H9 (cell line): Measurements from ENCODE around the gene FHIT. TPM values are rescaled to one million over a fixed set of nuclear protein-coding genes. Genes with fewer than 3 reads are reported as not detected.

Experiments used
- DNase-seq: peaks from one replicate; pipeline ENCODE4 v3.0.0-alpha.2; 2017
- H2AFZ ChIP-seq: one replicate; pipeline ENCODE4 v1.6.1; 2013; ENCODE audit warnings: mild to moderate bottlenecking, low read length, control low read depth, moderate library complexity
- H2AK5ac ChIP-seq: 2 replicates; pipeline ENCODE4 v1.6.1; 2013; ENCODE audit warnings: low read length, control low read depth, mixed read lengths; ENCODE audit not compliant: insufficient read length
- H2BK120ac ChIP-seq: one replicate; pipeline ENCODE4 v1.6.1; 2013; ENCODE audit warnings: low read depth, mild to moderate bottlenecking, low read length, control low read depth, inconsistent platforms; ENCODE audit not compliant: poor library complexity, severe bottlenecking
- H2BK12ac ChIP-seq: 2 replicates; pipeline ENCODE4 v1.6.1; 2013; ENCODE audit warnings: low read length, control low read depth, mixed read lengths, low read depth; ENCODE audit not compliant: insufficient read length
- H2BK15ac ChIP-seq: 2 replicates; pipeline ENCODE4 v1.6.1; 2013; ENCODE audit warnings: low read depth, low read length, control low read depth
- H2BK20ac ChIP-seq: one replicate; pipeline ENCODE4 v1.6.1; 2013; ENCODE audit warnings: low read depth, mild to moderate bottlenecking, low read length, control low read depth, inconsistent platforms; ENCODE audit not compliant: poor library complexity, severe bottlenecking
- H2BK5ac ChIP-seq: 2 replicates; pipeline ENCODE4 v1.6.1; 2013; ENCODE audit warnings: low read length, control low read depth, mixed read lengths; ENCODE audit not compliant: insufficient read length
- H3K14ac ChIP-seq: 2 replicates; pipeline ENCODE4 v1.6.1; 2013; ENCODE audit warnings: low read length, control low read depth; ENCODE audit not compliant: insufficient read depth
- H3K18ac ChIP-seq: 2 replicates; pipeline ENCODE4 v1.6.1; 2013; ENCODE audit warnings: low read depth, mild to moderate bottlenecking, mixed read lengths, low read length, control low read depth; ENCODE audit not compliant: insufficient read length
- H3K23ac ChIP-seq: 2 replicates; pipeline ENCODE4 v1.6.1; 2013; ENCODE audit warnings: low read length, control low read depth, mixed read lengths, low read depth; ENCODE audit not compliant: insufficient read length
- H3K23me2 ChIP-seq: 2 replicates; pipeline ENCODE4 v1.6.1; 2013; ENCODE audit warnings: low read depth, mild to moderate bottlenecking, mixed read lengths, low read length, control low read depth; ENCODE audit not compliant: insufficient read length, poor library complexity, severe bottlenecking
- H3K27ac ChIP-seq: 2 replicates; pipeline ENCODE4 v1.5.1; 2013; ENCODE audit warnings: low read length, control low read depth, mixed read lengths, low read depth; ENCODE audit not compliant: insufficient read length
- H3K27me3 ChIP-seq: 2 replicates; pipeline ENCODE4 v1.6.1; 2013; ENCODE audit warnings: low read length, control low read depth, inconsistent platforms; ENCODE audit not compliant: insufficient read depth
- H3K4ac ChIP-seq: 2 replicates; pipeline ENCODE4 v1.6.1; 2013; ENCODE audit warnings: low read depth, mild to moderate bottlenecking, control low read depth, inconsistent platforms, low read length, moderate library complexity
- H3K4me1 ChIP-seq: 2 replicates; pipeline ENCODE4 v1.6.1; 2013; ENCODE audit warnings: low read length, control low read depth, inconsistent platforms; ENCODE audit not compliant: insufficient read depth
- H3K4me2 ChIP-seq: 2 replicates; pipeline ENCODE4 v1.6.1; 2013; ENCODE audit warnings: low read length, control low read depth, mixed read lengths; ENCODE audit not compliant: insufficient read length, insufficient read depth
- H3K56ac ChIP-seq: 2 replicates; pipeline ENCODE4 v1.6.1; 2013; ENCODE audit warnings: low read depth, mild to moderate bottlenecking, mixed read lengths, low read length, control low read depth; ENCODE audit not compliant: insufficient read length
- H3K79me1 ChIP-seq: 2 replicates; pipeline ENCODE4 v1.6.1; 2013; ENCODE audit warnings: low read depth, mild to moderate bottlenecking, moderate library complexity, low read length, control low read depth, inconsistent platforms; ENCODE audit not compliant: insufficient read depth, poor library complexity, severe bottlenecking
- H3K79me2 ChIP-seq: 2 replicates; pipeline ENCODE4 v1.6.1; 2013; ENCODE audit warnings: low read length, control low read depth, inconsistent platforms; ENCODE audit not compliant: insufficient read depth
- H3K9ac ChIP-seq: 2 replicates; pipeline ENCODE4 v1.6.1; 2013; ENCODE audit warnings: low read length, control low read depth, mixed read lengths; ENCODE audit not compliant: insufficient read length; ENCODE audit errors: extremely low read depth
- H3K9me3 ChIP-seq: one replicate; pipeline ENCODE4 v1.6.1; 2013; ENCODE audit warnings: low read depth, low read length, inconsistent platforms; ENCODE audit not compliant: control insufficient read depth
- H3T11ph ChIP-seq: one replicate; pipeline ENCODE4 v1.6.1; 2013; ENCODE audit warnings: mild to moderate bottlenecking, low read length, control low read depth, inconsistent platforms
- H4K20me1 ChIP-seq: one replicate; pipeline ENCODE4 v1.6.1; 2013; ENCODE audit not compliant: control insufficient read depth, insufficient read length, insufficient read depth
- H4K5ac ChIP-seq: 2 replicates; pipeline ENCODE4 v1.6.1; 2013; ENCODE audit warnings: low read depth, mild to moderate bottlenecking, mixed read lengths, low read length, control low read depth; ENCODE audit not compliant: insufficient read length
- H4K8ac ChIP-seq: replicated peaks from 2 replicates; pipeline ENCODE4 v1.6.1; 2013; ENCODE audit warnings: low read length, control low read depth, mixed read lengths, low read depth; ENCODE audit not compliant: insufficient read length
- H4K91ac ChIP-seq: 2 replicates; pipeline ENCODE4 v1.6.1; 2013; ENCODE audit warnings: low read depth, mild to moderate bottlenecking, moderate library complexity, mixed read lengths, low read length, control low read depth; ENCODE audit not compliant: insufficient read length
- H3K27ac Mint-ChIP-seq, 3 experiments: 2 replicates in 2 of 3; 3 replicates in 1 of 3; pipeline ENCODE4 v1.8.0; 2020 to 2021; ENCODE audit warnings: mixed read lengths in 3 of 3, mild to moderate bottlenecking in 1 of 3, moderate library complexity in 1 of 3
- H3K27me3 Mint-ChIP-seq: 2 replicates; pipeline ENCODE4 v1.8.0; 2021; ENCODE audit warnings: low read depth, mild to moderate bottlenecking, moderate library complexity, mixed read lengths
- H3K36me3 Mint-ChIP-seq, 3 experiments: 2 replicates in 2 of 3; 3 replicates in 1 of 3; pipeline ENCODE4 v1.8.0; 2020 to 2021; ENCODE audit warnings: low read depth in 3 of 3, mixed read lengths in 3 of 3; ENCODE audit not compliant: insufficient read depth in 1 of 3
- H3K4me1 Mint-ChIP-seq, 2 experiments: 2 replicates each; pipeline ENCODE4 v1.8.0; 2020; ENCODE audit warnings: mixed read lengths in 2 of 2
- H3K4me3 Mint-ChIP-seq, 2 experiments: 2 replicates in 1 of 2; 3 replicates in 1 of 2; pipeline ENCODE4 v1.8.0; 2020 to 2021; ENCODE audit warnings: mild to moderate bottlenecking in 2 of 2, mixed read lengths in 2 of 2, moderate library complexity in 1 of 2
- H3K9me3 Mint-ChIP-seq, 2 experiments: 2 replicates in 1 of 2; 3 replicates in 1 of 2; pipeline ENCODE4 v1.8.0; 2020; ENCODE audit warnings: mild to moderate bottlenecking in 2 of 2, mixed read lengths in 2 of 2, moderate library complexity in 1 of 2
- total RNA-seq: library from RNA; stranded (reverse); gene quantifications from 2 replicates; pipeline ENCODE4 v1.2.1, GENCODE V29; 2021
- TF ChIP-seq, protein P1 (sequence below): fragments of 200-600 bp; sonication (generic); conservative IDR thresholded peaks from 3 replicates; pipeline ENCODE4 v1.8.0; 2021; ENCODE audit warnings: antibody characterized with exemption, mild to moderate bottlenecking

FHIT gene
- total RNA-seq, 1 experiment from 2014 or later: 3.0 TPM

DNA sequence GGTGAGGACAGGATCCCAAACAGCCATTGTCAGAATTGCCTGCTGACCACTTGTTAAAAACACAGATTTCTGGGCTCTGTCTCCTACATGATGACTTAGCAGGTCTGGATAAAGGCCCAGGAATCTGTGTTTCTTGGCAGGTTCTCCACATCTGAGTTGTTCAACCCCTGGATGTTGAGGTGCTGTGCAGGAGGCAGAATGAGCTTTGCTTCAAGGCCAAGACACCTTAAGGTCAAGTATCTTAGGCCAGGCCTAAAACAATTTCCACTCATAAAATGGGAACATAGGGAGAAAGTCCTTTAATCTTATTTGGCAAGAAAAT, 1522.7 kb downstream of the FHIT start:
- Histone ChIP-seq H3K4ac (no peak overlapping the region), H3K79me2 (no peaks in the 10 kb centered on the region), H3K23ac (no peak overlapping the region), H2BK12ac (no peak overlapping the region), H3T11ph (no peak overlapping the region), H2BK20ac (no peak overlapping the region), H3K4me2 (no peak overlapping the region), H4K5ac (no peak overlapping the region), H3K27ac (no peak overlapping the region), H3K4me1 (no peaks in the 10 kb centered on the region), H2BK5ac (no peak overlapping the region), H2AFZ (no peak overlapping the region), H3K79me1 (no peaks in the 10 kb centered on the region), H4K20me1 (no peaks in the 10 kb centered on the region), H2BK120ac (no peak overlapping the region), H3K14ac (no peak overlapping the region), H4K91ac (no peak overlapping the region), H3K18ac (no peak overlapping the region), H4K8ac (no peak overlapping the region), H3K23me2 (no peaks in the 10 kb centered on the region), H3K27me3 (no peaks in the 10 kb centered on the region), H3K9ac (no peak overlapping the region), H3K9me3 (no peaks in the 10 kb centered on the region), H2AK5ac (no peak overlapping the region), H3K56ac (no peak overlapping the region), H2BK15ac (no peak overlapping the region)
- Mint-ChIP-seq H3K4me1 (peaks cover 6 to 9% of the 10 kb centered on the region in 2 experiments), H3K27me3 (no peaks in the 10 kb centered on the region; the same call in 1 of the 2 replicates), H3K36me3 (peaks cover 0 to 4% (median 0%) of the 10 kb centered on the region in 3 experiments; a peak in 2 of 7 replicates), H3K9me3 (peaks cover 0 to 2% of the 10 kb centered on the region in 2 experiments; a peak in 1 of 5 replicates), H3K27ac (no peak overlapping the region), H3K4me3 (no peak overlapping the region)
- TF ChIP-seq, protein P1, sequence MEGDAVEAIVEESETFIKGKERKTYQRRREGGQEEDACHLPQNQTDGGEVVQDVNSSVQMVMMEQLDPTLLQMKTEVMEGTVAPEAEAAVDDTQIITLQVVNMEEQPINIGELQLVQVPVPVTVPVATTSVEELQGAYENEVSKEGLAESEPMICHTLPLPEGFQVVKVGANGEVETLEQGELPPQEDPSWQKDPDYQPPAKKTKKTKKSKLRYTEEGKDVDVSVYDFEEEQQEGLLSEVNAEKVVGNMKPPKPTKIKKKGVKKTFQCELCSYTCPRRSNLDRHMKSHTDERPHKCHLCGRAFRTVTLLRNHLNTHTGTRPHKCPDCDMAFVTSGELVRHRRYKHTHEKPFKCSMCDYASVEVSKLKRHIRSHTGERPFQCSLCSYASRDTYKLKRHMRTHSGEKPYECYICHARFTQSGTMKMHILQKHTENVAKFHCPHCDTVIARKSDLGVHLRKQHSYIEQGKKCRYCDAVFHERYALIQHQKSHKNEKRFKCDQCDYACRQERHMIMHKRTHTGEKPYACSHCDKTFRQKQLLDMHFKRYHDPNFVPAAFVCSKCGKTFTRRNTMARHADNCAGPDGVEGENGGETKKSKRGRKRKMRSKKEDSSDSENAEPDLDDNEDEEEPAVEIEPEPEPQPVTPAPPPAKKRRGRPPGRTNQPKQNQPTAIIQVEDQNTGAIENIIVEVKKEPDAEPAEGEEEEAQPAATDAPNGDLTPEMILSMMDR: no peak
- no peak for DNase-seq
